H9 (cell line): ENCODE results near the gene PCDHGA8. TPM values are rescaled to one million over a fixed set of nuclear protein-coding genes. Genes with fewer than 3 reads are reported as not detected.

Source experiments
- DNase-seq: peaks from one replicate; pipeline ENCODE4 v3.0.0-alpha.2; 2017
- H2AFZ ChIP-seq: one replicate; pipeline ENCODE4 v1.6.1; 2013; ENCODE audit warnings: mild to moderate bottlenecking, low read length, control low read depth, moderate library complexity
- H2AK5ac ChIP-seq: 2 replicates; pipeline ENCODE4 v1.6.1; 2013; ENCODE audit warnings: low read length, control low read depth, mixed read lengths; ENCODE audit not compliant: insufficient read length
- H2BK120ac ChIP-seq: one replicate; pipeline ENCODE4 v1.6.1; 2013; ENCODE audit warnings: low read depth, mild to moderate bottlenecking, low read length, control low read depth, inconsistent platforms; ENCODE audit not compliant: poor library complexity, severe bottlenecking
- H2BK12ac ChIP-seq: 2 replicates; pipeline ENCODE4 v1.6.1; 2013; ENCODE audit warnings: low read length, control low read depth, mixed read lengths, low read depth; ENCODE audit not compliant: insufficient read length
- H2BK15ac ChIP-seq: 2 replicates; pipeline ENCODE4 v1.6.1; 2013; ENCODE audit warnings: low read depth, low read length, control low read depth
- H2BK20ac ChIP-seq: one replicate; pipeline ENCODE4 v1.6.1; 2013; ENCODE audit warnings: low read depth, mild to moderate bottlenecking, low read length, control low read depth, inconsistent platforms; ENCODE audit not compliant: poor library complexity, severe bottlenecking
- H2BK5ac ChIP-seq: 2 replicates; pipeline ENCODE4 v1.6.1; 2013; ENCODE audit warnings: low read length, control low read depth, mixed read lengths; ENCODE audit not compliant: insufficient read length
- H3K14ac ChIP-seq: 2 replicates; pipeline ENCODE4 v1.6.1; 2013; ENCODE audit warnings: low read length, control low read depth; ENCODE audit not compliant: insufficient read depth
- H3K18ac ChIP-seq: 2 replicates; pipeline ENCODE4 v1.6.1; 2013; ENCODE audit warnings: low read depth, mild to moderate bottlenecking, mixed read lengths, low read length, control low read depth; ENCODE audit not compliant: insufficient read length
- H3K23ac ChIP-seq: 2 replicates; pipeline ENCODE4 v1.6.1; 2013; ENCODE audit warnings: low read length, control low read depth, mixed read lengths, low read depth; ENCODE audit not compliant: insufficient read length
- H3K23me2 ChIP-seq: 2 replicates; pipeline ENCODE4 v1.6.1; 2013; ENCODE audit warnings: low read depth, mild to moderate bottlenecking, mixed read lengths, low read length, control low read depth; ENCODE audit not compliant: insufficient read length, poor library complexity, severe bottlenecking
- H3K27ac ChIP-seq: 2 replicates; pipeline ENCODE4 v1.5.1; 2013; ENCODE audit warnings: low read length, control low read depth, mixed read lengths, low read depth; ENCODE audit not compliant: insufficient read length
- H3K27me3 ChIP-seq: 2 replicates; pipeline ENCODE4 v1.6.1; 2013; ENCODE audit warnings: low read length, control low read depth, inconsistent platforms; ENCODE audit not compliant: insufficient read depth
- H3K4ac ChIP-seq: 2 replicates; pipeline ENCODE4 v1.6.1; 2013; ENCODE audit warnings: low read depth, mild to moderate bottlenecking, control low read depth, inconsistent platforms, low read length, moderate library complexity
- H3K4me1 ChIP-seq: 2 replicates; pipeline ENCODE4 v1.6.1; 2013; ENCODE audit warnings: low read length, control low read depth, inconsistent platforms; ENCODE audit not compliant: insufficient read depth
- H3K4me2 ChIP-seq: 2 replicates; pipeline ENCODE4 v1.6.1; 2013; ENCODE audit warnings: low read length, control low read depth, mixed read lengths; ENCODE audit not compliant: insufficient read length, insufficient read depth
- H3K56ac ChIP-seq: 2 replicates; pipeline ENCODE4 v1.6.1; 2013; ENCODE audit warnings: low read depth, mild to moderate bottlenecking, mixed read lengths, low read length, control low read depth; ENCODE audit not compliant: insufficient read length
- H3K79me1 ChIP-seq: 2 replicates; pipeline ENCODE4 v1.6.1; 2013; ENCODE audit warnings: low read depth, mild to moderate bottlenecking, moderate library complexity, low read length, control low read depth, inconsistent platforms; ENCODE audit not compliant: insufficient read depth, poor library complexity, severe bottlenecking
- H3K79me2 ChIP-seq: 2 replicates; pipeline ENCODE4 v1.6.1; 2013; ENCODE audit warnings: low read length, control low read depth, inconsistent platforms; ENCODE audit not compliant: insufficient read depth
- H3K9ac ChIP-seq: 2 replicates; pipeline ENCODE4 v1.6.1; 2013; ENCODE audit warnings: low read length, control low read depth, mixed read lengths; ENCODE audit not compliant: insufficient read length; ENCODE audit errors: extremely low read depth
- H3K9me3 ChIP-seq: one replicate; pipeline ENCODE4 v1.6.1; 2013; ENCODE audit warnings: low read depth, low read length, inconsistent platforms; ENCODE audit not compliant: control insufficient read depth
- H3T11ph ChIP-seq: one replicate; pipeline ENCODE4 v1.6.1; 2013; ENCODE audit warnings: mild to moderate bottlenecking, low read length, control low read depth, inconsistent platforms
- H4K20me1 ChIP-seq: one replicate; pipeline ENCODE4 v1.6.1; 2013; ENCODE audit not compliant: control insufficient read depth, insufficient read length, insufficient read depth
- H4K5ac ChIP-seq: 2 replicates; pipeline ENCODE4 v1.6.1; 2013; ENCODE audit warnings: low read depth, mild to moderate bottlenecking, mixed read lengths, low read length, control low read depth; ENCODE audit not compliant: insufficient read length
- H4K8ac ChIP-seq: replicated peaks from 2 replicates; pipeline ENCODE4 v1.6.1; 2013; ENCODE audit warnings: low read length, control low read depth, mixed read lengths, low read depth; ENCODE audit not compliant: insufficient read length
- H4K91ac ChIP-seq: 2 replicates; pipeline ENCODE4 v1.6.1; 2013; ENCODE audit warnings: low read depth, mild to moderate bottlenecking, moderate library complexity, mixed read lengths, low read length, control low read depth; ENCODE audit not compliant: insufficient read length
- H3K27ac Mint-ChIP-seq, 3 experiments: 2 replicates in 2 of 3; 3 replicates in 1 of 3; pipeline ENCODE4 v1.8.0; 2020 to 2021; ENCODE audit warnings: mixed read lengths in 3 of 3, mild to moderate bottlenecking in 1 of 3, moderate library complexity in 1 of 3
- H3K27me3 Mint-ChIP-seq: 2 replicates; pipeline ENCODE4 v1.8.0; 2021; ENCODE audit warnings: low read depth, mild to moderate bottlenecking, moderate library complexity, mixed read lengths
- H3K36me3 Mint-ChIP-seq, 3 experiments: 2 replicates in 2 of 3; 3 replicates in 1 of 3; pipeline ENCODE4 v1.8.0; 2020 to 2021; ENCODE audit warnings: low read depth in 3 of 3, mixed read lengths in 3 of 3; ENCODE audit not compliant: insufficient read depth in 1 of 3
- H3K4me1 Mint-ChIP-seq, 2 experiments: 2 replicates each; pipeline ENCODE4 v1.8.0; 2020; ENCODE audit warnings: mixed read lengths in 2 of 2
- H3K4me3 Mint-ChIP-seq, 2 experiments: 2 replicates in 1 of 2; 3 replicates in 1 of 2; pipeline ENCODE4 v1.8.0; 2020 to 2021; ENCODE audit warnings: mild to moderate bottlenecking in 2 of 2, mixed read lengths in 2 of 2, moderate library complexity in 1 of 2
- H3K9me3 Mint-ChIP-seq, 2 experiments: 2 replicates in 1 of 2; 3 replicates in 1 of 2; pipeline ENCODE4 v1.8.0; 2020; ENCODE audit warnings: mild to moderate bottlenecking in 2 of 2, mixed read lengths in 2 of 2, moderate library complexity in 1 of 2
- CTCF ChIP-seq: fragments of 200-600 bp; sonication (generic); conservative IDR thresholded peaks from 3 replicates; pipeline ENCODE4 v1.8.0; 2021; ENCODE audit warnings: antibody characterized with exemption, mild to moderate bottlenecking
- WGBS: extraction: QIAGEN DNeasy Blood & Tissue Kit; methylation state at CpG from one replicate; pipeline ENCODE4 v1.1.7; 2013; ENCODE audit warnings: missing lambda C conversion rate, low lambda C conversion rate, mixed read lengths; ENCODE audit not compliant: insufficient read length; ENCODE audit errors: extremely low coverage; 5-methylcytosine and 5-hydroxymethylcytosine counted together
- total RNA-seq: library from RNA; stranded (reverse); gene quantifications from 2 replicates; pipeline ENCODE4 v1.2.1, GENCODE V29; 2021

The PCDHGA8 gene
- total RNA-seq, 1 experiment from 2014 or later = 0.90 TPM

DNA sequence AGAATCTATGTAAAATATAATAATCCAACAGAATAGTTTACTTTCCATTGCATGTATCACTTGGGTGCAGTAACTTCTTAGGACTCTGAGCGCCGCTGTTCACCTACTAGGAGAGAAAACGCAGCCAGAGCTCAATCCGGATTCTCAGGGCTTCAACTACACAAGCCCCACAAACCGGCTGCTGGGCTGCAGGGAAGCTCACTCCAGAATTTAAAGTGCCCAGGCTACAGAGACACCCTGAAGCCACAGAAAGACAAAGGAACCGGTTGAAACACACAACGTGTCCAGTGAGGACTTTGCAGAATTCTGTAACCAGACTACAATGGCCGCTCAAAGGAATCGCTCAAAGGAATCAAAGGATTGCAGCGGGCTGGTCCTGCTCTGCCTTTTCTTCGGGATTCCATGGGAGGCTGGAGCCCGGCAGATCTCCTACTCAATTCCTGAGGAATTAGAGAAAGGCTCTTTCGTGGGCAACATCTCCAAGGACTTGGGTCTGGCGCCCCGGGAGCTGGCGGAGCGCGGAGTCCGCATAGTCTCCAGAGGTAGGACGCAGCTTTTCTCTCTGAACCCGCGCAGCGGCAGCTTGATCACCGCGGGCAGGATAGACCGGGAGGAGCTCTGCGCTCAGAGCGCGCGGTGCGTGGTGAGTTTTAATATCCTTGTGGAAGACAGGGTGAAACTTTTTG is 20.6 kb downstream of the PCDHGA8 start, which contains the start of gene PCDHGA10:
TSS of gene PCDHGA10 (plus strand) at position 134 of the 686 bp plus-strand sequence. CDS start at position 323, 189 bp downstream.
- peaks cover 29 to 55% (median 36%) of the 10 kb centered on the region in 3 experiments for H3K36me3 Mint-ChIP-seq
- peak within 1 kb of the TSS; percentile 83 to 87 for H3K4me3 Mint-ChIP-seq
- H3K79me2 ChIP-seq = no peaks in the 10 kb centered on the region

More for the DNA sequence above, 20.6 kb downstream of the PCDHGA8 start, which contains the start of gene PCDHGA10:
- Histone ChIP-seq H3K27me3 (no peaks in the 10 kb centered on the region; the same call in 1 of the 2 replicates), H3K4ac (no peak within 1 kb of the TSS), H2BK20ac (no peak within 1 kb of the TSS), H3K14ac (0 out of 2 replicates have a peak within 1 kb of the TSS, but pooled peaks have one; percentile 26), H3K56ac (no peak within 1 kb of the TSS), H3K4me2 (peak within 1 kb of the TSS; percentile 29), H2BK5ac (no peak within 1 kb of the TSS), H3K9me3 (no peaks in the 10 kb centered on the region), H4K20me1 (no peaks in the 10 kb centered on the region), H4K5ac (no peak within 1 kb of the TSS), H3K79me1 (no peaks in the 10 kb centered on the region), H4K8ac (no peak within 1 kb of the TSS), H4K91ac (no peak within 1 kb of the TSS), H3T11ph (no peak within 1 kb of the TSS), H3K9ac (no peak within 1 kb of the TSS), H3K18ac (no peak within 1 kb of the TSS), H3K27ac (no peak within 1 kb of the TSS), H2BK12ac (no peak within 1 kb of the TSS), H2BK120ac (no peak within 1 kb of the TSS), H2AK5ac (no peak within 1 kb of the TSS), H3K23ac (no peak within 1 kb of the TSS), H3K23me2 (peaks cover 8% of the 10 kb centered on the region), H2AFZ (no peak within 1 kb of the TSS), H3K4me1 (no peaks in the 10 kb centered on the region), H2BK15ac (no peak within 1 kb of the TSS)
- peak; percentile 89 for TF ChIP-seq CTCF
- H3K27me3 Mint-ChIP-seq = peaks cover 28% of the 10 kb centered on the region
- H3K27ac Mint-ChIP-seq = peak within 1 kb of the TSS in 1 of 3 experiments; percentile 93; a peak in 2 of 7 replicates
- peak; percentile 73 for DNase-seq
- H3K9me3 Mint-ChIP-seq = peaks cover 36 to 47% of the 10 kb centered on the region in 2 experiments
- H3K4me1 Mint-ChIP-seq = peaks cover 16 to 23% of the 10 kb centered on the region in 2 experiments
- WGBS = no CpG with 5 or more reads among the region's 31 CpGs
